AML-193 (cell line): ENCODE results near the gene CNTFR.

Experiments used
- DNase-seq, 2 experiments: peaks; one replicate each; lab custom pipeline; 2025; lab: John Stamatoyannopoulos, UW

Gene CNTFR

GRCh38 chr9:34507556-34507955 lies 82.0 kb downstream of the CNTFR start:
- no peak for DNase-seq

- DNase-seq, result no peak
Observed at GRCh38 chr9:34506623-34507022, 82.9 kb downstream of the CNTFR start.

- DNase-seq, result no peak
Observed at GRCh38 chr9:34505370-34506120, 84.0 kb downstream of the CNTFR start.

GRCh38 chr9:34503406-34503805 lies 86.1 kb downstream of the CNTFR start:
- DNase-seq, result no peak

- no peak for DNase-seq
Observed at GRCh38 chr9:34502891-34503290, 86.6 kb downstream of the CNTFR start.

- DNase-seq, result no peak
Observed at GRCh38 chr9:34502471-34502870, 87.1 kb downstream of the CNTFR start.

- no peak for DNase-seq
Observed at GRCh38 chr9:34501889-34502425, 87.6 kb downstream of the CNTFR start.
